Activated gamma-delta T cell treated with anti-CD3 and anti-CD28 coated beads, Interleukin-2, amount 50 U/mL, for 16 hours (primary cell): ENCODE measurements around the gene UGT1A8.

Source experiments
- DNase-seq: peaks from one replicate; pipeline ENCODE4 v3.0.0-alpha.2; 2020; ENCODE audit warnings: low read depth

UGT1A8 gene

DNA sequence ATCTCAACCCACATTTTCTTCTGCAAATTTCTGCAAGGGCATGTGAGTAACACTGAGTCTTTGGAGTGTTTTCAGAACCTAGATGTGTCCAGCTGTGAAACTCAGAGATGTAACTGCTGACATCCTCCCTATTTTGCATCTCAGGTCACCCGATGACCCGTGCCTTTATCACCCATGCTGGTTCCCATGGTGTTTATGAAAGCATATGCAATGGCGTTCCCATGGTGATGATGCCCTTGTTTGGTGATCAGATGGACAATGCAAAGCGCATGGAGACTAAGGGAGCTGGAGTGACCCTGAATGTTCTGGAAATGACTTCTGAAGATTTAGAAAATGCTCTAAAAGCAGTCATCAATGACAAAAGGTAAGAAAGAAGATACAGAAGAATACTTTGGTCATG is 150.6 kb downstream of the UGT1A8 start:
- DNase-seq = no peak

DNA sequence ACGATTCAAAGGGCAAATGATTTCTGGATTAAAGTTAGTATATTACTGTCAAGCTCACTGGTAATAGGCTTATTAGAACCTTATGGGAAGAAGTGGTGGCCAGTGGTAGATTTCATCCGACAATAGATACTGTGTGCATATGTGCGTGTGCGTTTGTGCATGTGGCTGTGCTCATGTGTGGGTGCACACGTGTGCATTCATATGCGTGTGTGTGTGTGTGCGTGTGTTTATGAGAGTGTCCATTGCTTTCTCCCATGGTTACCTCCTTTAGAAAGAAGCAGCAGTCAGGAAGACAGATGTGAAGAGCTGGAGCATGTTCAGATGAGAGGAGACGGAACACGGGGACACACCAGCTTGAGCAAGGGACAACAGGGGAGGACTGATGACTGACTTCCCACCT is 151.8 kb downstream of the UGT1A8 start:
- no peak for DNase-seq

- DNase-seq = no peak
Measured at GRCh38 chr2:233772153-233772552, 154.7 kb downstream of the UGT1A8 start.

DNA sequence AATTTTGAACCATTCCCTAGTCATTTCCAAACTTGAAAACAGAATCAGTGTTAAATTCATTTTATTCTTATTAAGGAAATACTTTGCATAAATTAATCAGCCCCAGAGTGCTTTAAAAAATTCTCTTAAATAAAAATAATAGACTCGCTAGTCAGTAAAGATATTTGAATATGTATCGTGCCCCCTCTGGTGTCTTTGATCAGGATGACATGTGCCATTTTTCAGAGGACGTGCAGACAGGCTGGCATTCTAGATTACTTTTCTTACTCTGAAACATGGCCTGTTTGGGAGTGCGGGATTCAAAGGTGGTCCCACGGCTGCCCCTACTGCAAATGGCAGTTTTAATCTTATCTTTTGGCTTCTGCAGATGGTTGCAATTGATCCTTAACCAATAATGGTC is 155.2 kb downstream of the UGT1A8 start:
- no peak for DNase-seq

- no peak for DNase-seq
Measured at GRCh38 chr2:233773854-233774253, 156.4 kb downstream of the UGT1A8 start.

DNA sequence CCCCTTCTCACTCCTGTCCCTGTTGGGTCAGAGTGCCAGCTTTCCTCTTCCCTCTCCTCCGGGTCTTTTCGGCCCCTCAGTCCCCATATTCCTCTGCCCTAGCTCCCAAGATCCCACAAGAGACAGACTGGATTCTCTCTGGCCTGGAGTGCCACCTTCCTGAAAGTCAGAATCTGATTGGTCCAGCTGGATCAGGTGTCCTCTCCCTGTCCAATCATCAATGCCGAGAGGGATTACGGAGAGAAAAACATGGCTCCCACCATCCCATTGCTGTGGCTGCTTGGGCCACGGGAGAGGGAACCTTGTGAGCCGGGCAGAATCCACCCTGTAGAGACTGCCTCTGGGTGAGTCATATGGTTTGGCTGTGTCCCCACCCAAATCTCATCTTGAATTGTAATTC is 158.0 kb downstream of the UGT1A8 start:
- no peak for DNase-seq

GRCh38 chr2:233778030-233778429 is 160.6 kb downstream of the UGT1A8 start, which contains the start of gene MROH2A:
Gene MROH2A, plus strand, starts transcription at chr2:233778330. Its CDS starts 1,029 bp downstream, at chr2:233779359.
- no peak for DNase-seq

GRCh38 chr2:233779722-233780121 is 162.3 kb downstream of the UGT1A8 start:
- DNase-seq = no peak

DNA sequence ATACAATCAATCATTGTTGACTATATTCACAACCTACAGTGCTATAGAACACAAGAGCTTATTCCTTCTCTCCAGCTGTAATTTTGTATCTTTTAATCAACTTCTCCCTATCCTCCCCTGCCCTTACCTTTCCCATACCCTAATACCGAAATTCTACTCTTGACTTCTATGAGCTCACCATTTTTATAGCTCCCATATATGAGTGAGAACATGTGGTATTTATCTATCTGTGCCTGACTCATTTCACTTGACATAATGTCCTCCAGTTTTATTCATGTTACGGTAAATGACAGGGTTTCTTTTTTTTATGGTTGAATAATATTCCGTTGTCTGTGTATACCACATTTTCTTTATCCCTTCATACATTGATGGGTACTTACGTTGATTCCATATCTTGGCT is 163.3 kb downstream of the UGT1A8 start:
- DNase-seq = no peak

GRCh38 chr2:233789554-233789953 is 172.1 kb downstream of the UGT1A8 start:
- DNase-seq = no peak

GRCh38 chr2:233791151-233791882 is 173.9 kb downstream of the UGT1A8 start:
- DNase-seq = no peak

DNA sequence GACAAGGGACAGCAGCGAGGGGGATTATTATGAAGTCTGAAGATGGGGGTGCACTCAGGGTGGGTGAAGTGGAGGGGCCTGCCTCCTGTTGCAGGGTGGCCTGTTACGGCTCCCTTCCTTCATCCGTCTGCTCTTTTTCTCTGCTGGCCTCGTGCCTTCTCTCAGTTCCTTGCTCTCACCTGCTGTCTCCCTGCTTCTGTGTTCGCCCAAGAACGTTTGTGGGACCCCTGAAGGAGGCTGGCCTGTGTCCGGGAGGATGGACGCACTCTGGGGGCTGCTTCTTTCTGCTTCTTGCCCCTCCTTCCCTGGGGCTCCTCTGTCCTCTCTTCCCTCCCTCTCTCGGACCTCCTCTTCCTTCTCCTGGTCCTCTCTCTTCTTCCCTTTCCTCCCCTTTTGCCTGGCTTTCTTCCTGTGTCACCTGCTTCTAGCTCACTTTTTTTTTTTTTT is 174.5 kb downstream of the UGT1A8 start:
- DNase-seq = no peak

DNA sequence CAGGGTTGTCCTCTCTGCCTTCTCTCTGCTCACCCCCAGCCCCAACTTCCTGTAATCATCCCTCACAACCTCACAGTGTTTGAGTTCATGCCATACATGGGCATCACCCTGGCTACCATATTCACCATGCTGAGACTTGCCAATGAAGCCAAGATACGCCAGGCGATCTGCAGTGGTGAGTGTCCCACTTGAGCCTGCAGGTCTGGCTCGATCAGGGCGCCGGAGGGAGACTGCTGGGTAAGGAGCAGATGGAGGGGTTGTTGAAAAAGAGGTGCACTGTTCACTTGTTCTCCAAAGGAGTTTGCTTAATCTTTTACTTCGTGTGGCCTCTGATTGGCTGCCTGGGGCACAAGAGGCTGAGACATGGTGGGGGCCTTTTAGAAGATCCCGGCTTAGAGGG is 175.3 kb downstream of the UGT1A8 start:
- no peak for DNase-seq

DNA sequence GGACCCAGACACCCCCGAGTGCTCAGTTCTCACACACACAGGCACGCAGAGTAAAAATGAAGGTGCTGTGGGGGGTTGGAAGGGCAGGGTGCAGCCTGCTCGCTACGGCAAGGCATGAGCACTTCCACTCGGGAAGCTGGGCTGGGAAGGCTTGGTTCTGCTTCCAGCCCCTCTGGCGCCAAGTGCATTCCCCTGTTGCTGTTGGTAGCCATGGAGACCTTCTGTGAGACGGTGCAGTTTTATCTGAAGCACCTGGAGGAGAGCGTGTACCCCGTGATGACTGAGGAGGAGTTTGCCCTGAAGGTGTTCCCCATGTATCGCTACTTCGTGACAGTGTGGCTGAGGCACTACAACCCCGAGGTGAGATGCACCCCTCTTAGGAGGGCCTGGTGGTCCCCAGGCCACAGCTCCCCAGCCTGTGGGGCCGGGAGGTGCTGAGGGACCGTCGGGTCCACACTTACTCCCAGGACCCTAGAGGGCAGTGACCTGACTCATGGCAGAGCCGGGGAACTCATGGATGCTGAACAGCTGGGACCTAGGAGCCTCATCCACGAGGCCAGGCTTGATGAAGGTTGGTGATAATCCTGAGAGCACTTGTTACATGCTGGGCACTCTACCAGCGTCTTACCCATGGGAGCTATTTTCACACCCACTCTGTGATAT is 176.2 kb downstream of the UGT1A8 start:
- no peak for DNase-seq

- no peak for DNase-seq
Measured at GRCh38 chr2:233794128-233794658, 176.8 kb downstream of the UGT1A8 start.

DNA sequence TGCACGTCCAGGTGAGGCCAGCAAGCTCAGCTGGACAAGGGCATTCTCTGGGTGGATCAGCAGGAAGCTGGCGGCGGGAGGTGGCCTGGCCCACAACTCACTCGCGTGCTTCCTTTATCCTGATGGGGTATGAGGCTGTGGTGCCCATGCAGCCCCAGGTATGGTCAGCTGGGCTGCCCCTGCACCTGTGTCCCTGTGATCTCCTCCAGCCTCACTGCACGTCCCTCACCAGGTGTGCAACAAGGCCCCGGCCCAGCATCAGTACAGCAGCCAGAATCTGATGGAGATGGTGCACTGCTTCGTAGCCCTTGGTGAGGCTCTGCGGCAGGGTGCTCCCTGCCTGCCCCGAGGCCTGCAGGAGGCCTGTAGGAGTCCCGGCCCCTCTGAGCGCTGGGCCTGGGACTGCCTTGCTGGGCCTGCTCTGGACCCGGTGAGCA is 178.3 kb downstream of the UGT1A8 start:
- no peak for DNase-seq

- no peak for DNase-seq
Measured at GRCh38 chr2:233796254-233796653, 178.8 kb downstream of the UGT1A8 start.

GRCh38 chr2:233798335-233799086 is 181.1 kb downstream of the UGT1A8 start:
- DNase-seq = no peak

DNA sequence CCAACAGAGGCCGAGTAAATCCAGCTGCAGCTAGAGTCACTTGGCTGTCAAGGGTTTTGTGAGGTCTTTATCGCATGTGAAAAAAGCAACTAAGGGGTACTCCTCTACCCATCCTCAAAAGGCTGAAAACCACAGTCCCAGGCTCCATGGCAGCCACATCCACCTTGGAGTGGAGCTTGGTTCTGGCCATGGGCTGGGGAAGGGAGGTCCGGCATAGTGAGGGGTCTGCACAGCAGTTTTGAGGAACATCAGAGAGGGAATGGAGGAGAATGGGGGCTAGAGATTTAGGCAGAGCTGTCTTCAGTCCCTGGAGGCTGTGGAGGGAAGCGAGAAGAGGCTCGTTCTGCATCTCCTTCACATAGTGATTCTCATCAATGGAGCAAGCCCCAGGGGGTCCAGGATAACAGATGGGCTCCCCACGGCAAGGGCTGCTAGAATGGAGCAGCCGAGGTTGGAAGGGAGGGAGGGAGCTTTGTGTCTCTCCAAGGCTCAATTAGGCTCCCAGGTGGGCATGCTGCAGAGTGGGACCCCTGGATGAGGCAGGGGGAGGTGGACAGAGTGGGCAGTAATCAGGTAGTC is 181.7 kb downstream of the UGT1A8 start:
- DNase-seq = no peak

DNA sequence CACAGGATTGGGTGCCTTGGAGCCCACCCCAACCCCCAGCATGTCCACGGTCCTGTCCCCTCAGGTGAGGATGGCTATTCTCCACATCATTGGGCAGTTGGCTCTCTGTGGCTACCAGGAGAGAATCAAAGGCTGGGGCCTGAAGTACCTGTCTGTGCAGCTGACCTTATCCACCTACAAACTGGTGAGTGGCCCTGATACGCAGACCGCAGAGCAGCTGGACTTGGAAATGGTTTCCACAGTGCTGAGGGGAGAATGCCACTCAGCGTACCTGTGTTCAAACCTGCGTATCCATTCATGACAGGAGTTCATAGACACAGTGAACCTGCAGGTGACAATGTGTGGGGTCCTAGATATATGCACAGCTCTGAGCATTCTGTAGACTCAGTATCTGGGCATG is 182.3 kb downstream of the UGT1A8 start:
- DNase-seq = no peak

DNA sequence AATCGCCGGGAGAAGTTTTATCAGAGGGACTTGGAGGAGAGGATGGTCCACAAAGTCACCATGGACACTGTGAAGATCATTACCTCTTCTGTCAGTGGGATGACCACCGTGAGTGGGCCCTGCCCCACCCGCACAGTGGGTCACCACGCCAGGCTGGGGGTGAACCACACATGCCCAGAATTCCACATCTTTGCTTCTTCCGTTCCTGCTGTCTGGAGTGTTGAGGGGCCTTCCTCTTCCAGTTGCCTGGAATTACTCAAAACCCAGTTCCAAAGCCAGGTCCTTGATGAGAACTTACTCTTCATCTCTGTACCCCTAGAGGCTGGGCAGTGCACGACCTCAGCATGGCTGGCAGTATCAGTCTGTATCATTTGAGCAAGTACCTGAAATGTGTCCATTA is 182.8 kb downstream of the UGT1A8 start:
- no peak for DNase-seq
